ENCODE results near the gene LRRTM2.

DNA sequence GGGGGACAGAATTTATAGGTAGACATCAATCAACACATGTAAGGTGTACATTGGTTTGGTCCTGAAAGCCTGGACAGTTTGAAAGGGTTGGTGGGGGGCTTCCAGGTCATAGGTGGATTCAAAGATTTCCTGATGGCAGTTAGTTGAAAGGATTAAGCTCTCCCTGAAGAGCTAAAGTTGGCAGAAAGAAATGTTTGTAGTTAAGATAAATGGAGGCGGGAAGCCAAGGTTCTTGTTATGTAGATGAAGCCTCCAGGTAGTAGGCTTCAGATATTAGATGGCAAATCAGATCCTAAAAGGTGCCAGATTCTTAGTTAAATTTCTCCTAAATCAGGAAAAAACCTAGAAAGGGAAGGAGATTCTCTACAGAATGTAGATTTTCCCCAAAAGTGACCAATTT, 9.0 kb upstream of the LRRTM2 start:
- no peak for TF ChIP-seq POLR2A (IDR thresholded peaks at IDR 0.05; ENCODE audit: low read length)
- TF ChIP-seq GATA1 (IDR thresholded peaks at IDR 0.05; ENCODE audit: low read depth, low read length): no peak
